ENCODE results near the gene SIRPB1. TPM values are rescaled to one million over a fixed set of nuclear protein-coding genes. Genes with fewer than 3 reads are reported as not detected.
"Not testable (repeated sequence)": the region's sequence is repeated elsewhere in the genome, so short reads cannot be mapped to it uniquely, and the experiment has no call there.

Gene SIRPB1
- total RNA-seq, 2 donors from 2014 or later, result 1.9 to 11.2 TPM

GRCh38 chr20:1638643-1639042 is 18.8 kb upstream of the SIRPB1 start:
- intact Hi-C loops (cut with DNase I); DNase-seq (ENCODE audit: low spot score): not testable (repeated sequence)

DNA sequence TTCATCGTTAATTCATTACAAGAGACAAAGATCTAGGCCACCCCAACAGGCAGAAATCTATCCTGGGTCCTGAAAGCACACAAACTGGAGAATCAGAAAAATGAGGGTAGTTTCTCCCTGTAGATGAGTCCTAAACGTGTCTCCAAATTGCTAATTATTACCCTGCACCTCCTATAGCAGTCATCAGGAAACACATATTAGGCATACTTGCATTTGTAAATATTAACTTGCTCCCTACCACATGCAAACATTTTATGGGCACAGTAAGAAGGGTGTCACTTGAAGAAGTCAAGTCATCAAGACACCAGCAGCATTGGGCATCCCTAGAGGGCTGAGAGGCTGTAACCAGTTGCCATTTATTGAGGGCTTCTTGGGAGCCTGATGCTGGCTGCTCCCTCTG is 17.9 kb upstream of the SIRPB1 start:
- intact Hi-C loops (cut with DNase I), result no loop called here
- DNase-seq (ENCODE audit: low spot score), result no peak

DNA sequence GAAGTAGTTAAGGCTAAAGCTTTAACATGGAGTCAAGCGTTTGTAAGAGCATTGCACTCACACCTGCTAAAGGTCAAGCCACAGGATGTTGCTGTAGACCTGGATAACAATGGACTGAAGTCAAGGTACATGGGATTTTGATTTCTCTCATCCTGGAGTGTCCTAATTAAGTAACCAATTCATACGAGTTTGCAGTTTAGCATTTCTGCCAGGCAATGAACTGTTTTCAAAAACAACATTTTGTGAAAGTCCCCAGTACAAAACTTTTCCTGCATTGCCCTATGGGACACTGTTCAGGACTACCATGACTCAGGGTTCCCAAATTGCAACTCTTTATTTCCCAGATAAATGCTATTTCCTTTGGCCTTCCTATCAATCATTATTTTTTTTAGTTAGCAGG is 17.4 kb upstream of the SIRPB1 start:
- no peak for DNase-seq (ENCODE audit: low spot score)
- intact Hi-C loops (cut with DNase I), result no loop called here

DNA sequence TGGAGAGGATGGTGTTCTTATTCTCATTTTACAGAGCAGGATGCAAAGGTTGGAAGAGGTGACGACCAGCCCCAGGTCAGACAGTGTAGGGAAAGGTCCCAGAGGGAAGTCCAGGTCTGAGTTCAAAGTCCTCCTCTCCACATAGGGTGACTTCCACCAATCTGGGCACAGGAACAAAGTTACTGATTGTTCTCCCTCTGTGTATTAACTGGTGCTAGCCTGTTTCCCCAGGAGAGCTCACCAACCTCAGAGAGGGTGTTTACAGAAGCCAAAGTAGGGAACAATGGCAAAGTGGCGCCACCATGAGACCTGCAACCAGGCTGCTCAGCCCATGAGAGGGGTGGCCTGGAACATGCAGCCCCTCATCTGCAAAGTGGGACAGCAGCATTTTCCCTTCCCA is 16.8 kb upstream of the SIRPB1 start:
- intact Hi-C loops (cut with DNase I), result no loop called here
- DNase-seq (ENCODE audit: low spot score), result no peak

- intact Hi-C loops (cut with DNase I), result no loop called here
- DNase-seq (ENCODE audit: low spot score), result no peak
Measured at GRCh38 chr20:1635291-1635979, 15.6 kb upstream of the SIRPB1 start.

DNA sequence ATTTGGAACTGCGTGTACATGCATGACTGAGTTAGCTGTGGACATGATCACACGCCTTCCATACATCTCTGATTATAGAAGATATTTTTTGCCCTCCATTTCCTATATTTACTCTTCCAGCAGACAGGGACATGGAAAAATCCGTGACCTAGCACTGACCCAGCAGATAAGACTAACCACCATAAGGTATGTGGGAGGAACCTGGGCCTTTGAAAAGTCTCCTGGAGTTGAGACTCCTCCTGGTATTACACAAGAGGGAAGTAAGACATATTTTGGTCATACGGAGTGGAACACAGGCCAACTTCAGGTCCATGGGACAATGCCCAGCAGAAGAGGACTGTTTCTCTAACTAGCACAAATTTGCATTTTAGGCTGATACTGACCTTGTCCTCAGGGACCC is 13.7 kb upstream of the SIRPB1 start:
- intact Hi-C loops (cut with DNase I), result no loop called here
- no peak for DNase-seq (ENCODE audit: low spot score)

DNA sequence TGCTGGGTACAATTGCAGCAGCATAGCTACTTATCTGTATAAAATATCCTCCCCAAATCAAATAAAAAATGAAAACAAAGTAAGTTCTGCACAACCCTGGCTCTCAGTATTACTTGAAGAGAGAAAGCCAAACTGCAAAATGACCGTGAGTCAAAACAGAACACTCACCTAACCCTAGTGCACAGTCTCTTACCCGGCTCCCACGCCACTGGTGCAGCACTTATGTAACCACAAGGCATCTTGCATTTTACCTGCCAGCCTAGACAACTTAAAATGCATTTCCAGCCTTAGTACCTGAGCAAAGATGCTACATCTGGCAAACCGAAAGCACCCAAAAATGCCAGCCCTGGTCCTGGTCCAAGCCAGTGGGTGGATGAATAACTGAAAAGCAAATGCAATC is 12.4 kb upstream of the SIRPB1 start:
- intact Hi-C loops (cut with DNase I), result no loop called here
- no peak for DNase-seq (ENCODE audit: low spot score)

DNA sequence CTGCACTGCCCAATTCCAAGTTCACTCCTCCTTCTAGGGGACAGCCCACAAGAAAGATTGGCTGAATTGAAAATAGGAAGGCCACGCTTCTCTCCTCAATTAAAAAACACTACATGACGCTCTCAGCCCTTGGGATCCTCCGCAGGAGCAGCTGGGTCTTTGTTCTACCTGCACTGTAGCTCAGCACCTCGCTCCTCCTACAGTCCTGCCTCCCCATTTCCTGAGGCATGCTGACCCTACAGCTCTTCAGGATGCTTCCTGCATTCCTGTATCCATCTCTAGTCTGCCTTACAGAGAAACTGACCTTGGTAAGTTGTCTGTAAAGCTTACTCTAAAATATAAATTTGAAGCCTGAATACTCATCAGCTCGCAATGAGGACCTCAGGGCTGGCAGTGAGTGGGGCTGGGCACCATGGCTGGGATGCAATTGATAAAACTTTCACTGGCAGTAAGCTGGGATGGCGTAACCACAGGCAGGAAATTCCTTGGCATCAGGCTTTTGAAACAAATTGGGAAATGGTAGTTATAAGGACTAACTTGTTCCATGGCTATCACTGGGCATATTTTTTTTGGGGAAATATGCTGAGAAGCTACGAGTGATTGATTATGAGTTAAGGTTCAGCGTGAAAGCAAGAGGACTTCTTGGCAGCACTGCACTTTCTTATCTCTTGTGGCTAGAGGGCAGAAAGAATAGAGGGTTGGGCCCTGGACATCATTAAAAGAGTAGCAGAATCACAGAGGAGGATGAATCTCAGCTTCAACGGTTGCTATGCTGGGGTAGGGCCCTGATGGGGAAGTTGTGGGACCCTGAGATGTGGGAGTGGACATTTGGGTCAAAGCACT is 11.7 kb upstream of the SIRPB1 start:
- DNase-seq (ENCODE audit: low spot score), result no peak
- intact Hi-C loops (cut with DNase I), result no loop called here

DNA sequence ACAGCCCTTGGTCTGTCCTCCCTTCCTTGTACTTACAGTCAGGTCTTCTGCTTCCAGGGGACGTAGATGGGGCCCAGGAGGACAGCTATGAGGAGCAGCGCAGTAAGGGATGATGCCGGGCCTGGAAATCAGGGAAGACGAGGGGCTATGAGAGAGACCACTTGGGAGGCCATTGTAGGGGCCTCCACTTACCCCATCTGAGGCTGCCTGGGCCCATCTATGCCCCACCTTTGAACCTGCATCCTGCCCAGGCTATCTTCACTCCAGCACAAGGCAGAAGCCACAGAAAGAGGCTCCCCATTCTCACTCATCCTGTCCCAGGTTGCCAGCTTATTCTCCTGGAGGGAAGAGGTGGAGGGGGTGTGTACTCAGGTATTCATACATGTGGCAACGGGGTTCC is 10.4 kb upstream of the SIRPB1 start:
- intact Hi-C loops (cut with DNase I), result no loop called here
- DNase-seq (ENCODE audit: low spot score), result no peak

DNA sequence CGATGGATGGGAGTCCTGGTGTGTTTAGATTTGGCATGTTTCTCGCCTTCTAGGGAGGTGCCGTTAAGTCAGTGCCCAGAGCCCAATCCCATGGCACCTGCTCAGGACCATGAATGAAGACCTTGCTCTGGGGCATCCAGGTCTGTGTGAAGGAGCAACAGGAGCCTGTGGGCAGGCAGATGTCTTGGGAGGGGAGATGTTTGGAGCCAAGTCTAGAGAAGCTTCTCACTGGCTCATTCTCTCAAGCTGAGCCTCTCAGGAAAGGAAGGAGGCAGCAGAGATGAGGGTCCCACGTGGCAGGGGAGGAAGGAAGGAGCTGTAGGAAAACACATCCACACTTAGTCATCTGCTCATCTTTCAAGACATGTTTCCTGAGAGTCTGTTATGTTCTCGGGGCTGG is 9.5 kb upstream of the SIRPB1 start:
- DNase-seq (ENCODE audit: low spot score), result no peak
- intact Hi-C loops (cut with DNase I), result no loop called here

DNA sequence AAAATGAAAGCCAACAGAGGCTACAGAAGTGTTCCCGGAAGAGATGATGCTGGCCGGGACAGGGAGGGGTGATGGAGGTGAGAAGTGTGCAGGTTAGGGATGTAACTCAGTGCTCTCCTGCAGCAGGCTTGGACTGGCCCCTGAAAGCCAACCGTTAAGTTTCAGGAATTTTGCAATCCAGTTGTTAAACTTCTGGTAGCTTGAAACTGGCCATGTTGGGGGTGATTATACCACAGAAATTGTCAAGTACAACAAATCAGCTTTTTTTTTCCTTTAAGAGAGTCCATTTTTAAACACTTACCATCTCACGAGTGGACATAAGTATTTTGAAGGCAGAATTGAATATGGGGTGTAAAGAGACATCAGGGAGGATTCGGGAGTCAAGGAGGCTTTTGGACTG is 8.8 kb upstream of the SIRPB1 start:
- intact Hi-C loops (cut with DNase I), result no loop called here
- DNase-seq (ENCODE audit: low spot score), result no peak

GRCh38 chr20:1627200-1627550 is 7.4 kb upstream of the SIRPB1 start:
- intact Hi-C loops (cut with DNase I), result no loop called here
- no peak for DNase-seq (ENCODE audit: low spot score)

DNA sequence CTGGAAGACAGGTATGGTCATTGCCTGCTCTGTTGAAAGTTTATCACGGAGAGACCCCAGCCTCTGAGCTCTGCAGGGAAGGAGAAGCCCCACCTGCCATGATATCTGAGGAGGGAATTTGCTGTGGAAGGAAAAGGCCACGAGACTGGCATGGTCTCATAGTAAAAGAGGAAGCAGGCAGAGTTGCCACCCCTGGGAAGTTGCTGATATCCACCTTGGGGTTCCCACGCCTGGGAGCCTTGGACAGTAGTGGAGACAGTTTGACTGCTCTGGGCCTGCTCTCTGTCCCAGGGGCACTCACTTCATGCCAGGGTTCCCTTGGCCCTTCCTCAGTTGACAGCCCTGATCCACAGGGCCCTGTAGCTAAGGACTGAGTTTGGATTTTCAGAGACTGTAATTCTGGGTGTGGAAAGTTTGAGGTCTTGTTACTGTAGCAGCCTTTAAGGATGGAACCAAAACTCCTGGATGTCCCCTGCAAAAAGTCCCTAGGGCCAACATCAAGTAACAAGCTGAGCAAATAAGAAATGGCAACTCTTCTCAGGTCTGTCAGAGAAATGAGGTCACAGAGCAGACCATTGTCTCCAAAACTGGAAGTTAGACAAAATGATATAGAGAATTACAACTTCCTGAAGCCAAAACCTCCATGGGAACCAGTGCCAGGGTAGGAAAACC is 6.9 kb upstream of the SIRPB1 start:
- DNase-seq (ENCODE audit: low spot score), result no peak
- intact Hi-C loops (cut with DNase I), result no loop called here

GRCh38 chr20:1625083-1625690 is 5.4 kb upstream of the SIRPB1 start:
- intact Hi-C loops (cut with DNase I), result no loop called here
- DNase-seq (ENCODE audit: low spot score), result no peak

DNA sequence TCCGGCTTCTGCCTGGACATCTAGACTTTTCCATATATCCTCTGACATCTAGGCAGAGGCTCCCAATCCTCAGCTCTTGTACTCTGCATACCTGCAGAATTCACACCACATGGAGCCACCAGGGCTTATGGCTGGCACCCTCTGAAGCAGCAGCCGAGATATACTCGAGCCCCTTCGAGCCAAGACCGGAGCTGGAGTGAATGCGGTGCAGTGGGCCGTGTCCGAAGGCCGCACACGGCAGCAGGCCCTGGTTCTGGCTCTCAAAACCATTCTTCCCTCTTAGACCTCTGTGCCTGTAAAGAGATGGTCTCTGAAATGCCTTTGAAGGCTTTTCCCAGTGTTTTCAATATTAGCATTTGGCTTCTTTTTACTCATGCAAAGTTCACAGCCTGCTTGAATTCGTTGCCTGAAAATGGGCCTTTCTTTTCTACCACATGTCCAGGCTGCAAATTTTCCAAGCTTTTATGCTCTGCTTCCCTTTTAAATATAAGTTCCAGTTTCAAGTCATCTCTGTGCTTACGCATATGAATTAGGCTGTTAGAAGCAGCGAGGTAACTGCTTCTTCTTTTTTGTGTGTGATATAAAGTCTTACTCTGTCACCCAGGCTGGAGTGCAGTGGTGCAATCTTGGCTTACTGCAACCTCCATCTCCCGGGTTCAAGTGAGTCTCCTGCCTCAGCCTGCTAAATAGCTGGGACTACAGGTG is 3.8 kb upstream of the SIRPB1 start:
- intact Hi-C loops (cut with DNase I), result no loop called here
- DNase-seq (ENCODE audit: low spot score), result no peak

GRCh38 chr20:1622450-1622849 is 2.6 kb upstream of the SIRPB1 start:
- DNase-seq (ENCODE audit: low spot score), result no peak
- intact Hi-C loops (cut with DNase I), result no loop called here

GRCh38 chr20:1621316-1621715 is 1.5 kb upstream of the SIRPB1 start:
- DNase-seq (ENCODE audit: low spot score), result no peak
- intact Hi-C loops (cut with DNase I), result no loop called here

DNA sequence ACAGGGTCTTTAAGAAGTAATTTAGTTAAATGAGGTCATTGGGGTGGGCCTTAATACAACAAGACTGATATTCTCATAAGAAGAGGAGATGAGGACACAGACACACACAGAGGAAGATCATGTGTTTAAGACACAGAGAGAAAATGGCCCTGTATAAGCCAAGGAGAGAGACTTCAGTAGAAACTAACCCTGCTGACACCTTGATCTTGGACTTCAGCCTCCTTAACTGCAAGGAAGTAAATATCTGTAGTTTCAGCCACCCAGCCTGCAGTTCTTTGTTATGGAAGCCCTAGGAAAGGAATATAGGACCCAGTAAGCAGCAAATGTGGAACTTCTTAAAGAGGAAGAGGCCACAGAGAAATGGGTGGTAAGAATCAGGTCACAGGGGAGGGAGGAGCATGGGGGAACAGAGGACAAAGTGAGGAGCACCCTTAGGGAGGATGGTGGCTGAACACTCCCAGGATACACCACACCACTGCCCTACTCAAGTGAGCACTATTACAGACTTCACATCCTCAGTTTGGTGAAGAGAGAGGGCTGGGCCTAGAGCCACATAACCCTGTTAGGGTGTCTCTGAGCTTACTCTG is 762 bp downstream of the SIRPB1 start:
- no peak for DNase-seq (ENCODE audit: low spot score)
- intact Hi-C loops (cut with DNase I), result no loop called here

DNA sequence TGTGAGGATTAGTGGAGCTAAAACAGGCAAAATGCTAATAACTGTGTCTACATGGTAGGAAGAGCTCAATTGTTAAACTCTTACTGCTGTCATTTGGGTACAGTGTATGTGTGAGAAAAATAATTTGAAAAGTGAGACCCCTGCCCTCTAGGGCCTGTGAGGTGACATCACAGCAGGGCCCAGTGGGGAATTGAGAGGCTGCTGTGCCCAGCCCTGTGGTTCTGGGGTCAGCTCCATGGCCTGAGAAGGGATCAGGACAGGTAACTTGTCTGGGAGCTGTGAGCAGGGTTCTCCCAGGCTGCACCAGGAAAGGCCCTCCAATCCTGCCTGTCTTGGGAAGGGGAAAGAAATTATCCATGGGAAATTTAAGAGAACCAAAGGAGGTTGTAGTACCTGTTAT is 1.3 kb downstream of the SIRPB1 start:
- no peak for DNase-seq (ENCODE audit: low spot score)
- intact Hi-C loops (cut with DNase I), result no loop called here

Data from posterior vena cava (tissue), 2 donors.